Fibroblast of villous mesenchyme (primary cell): Measurements from ENCODE around the gene C1orf198. TPM values are rescaled to one million over a fixed set of nuclear protein-coding genes. Genes with fewer than 3 reads are reported as not detected.
A peak's percentile ranks its signal among the peaks of the same experiment; 100 is the strongest.
"Not testable (repeated sequence)": the region's sequence is repeated elsewhere in the genome, so short reads cannot be mapped to it uniquely, and the experiment has no call there.

ENCODE experiments used
- DNase-seq: peaks from one replicate; pipeline ENCODE4 v3.0.0-alpha.2; 2010; ENCODE audit warnings: low read depth
- H3K4me3 ChIP-seq: 2 replicates; pipeline ENCODE4 v1.5.1; 2011; ENCODE audit warnings: low read depth, mild to moderate bottlenecking, low read length
- total RNA-seq: library from RNA; depleted of rRNA; stranded (reverse); fragments of >200 nt; gene quantifications from 2 replicates; pipeline ENCODE4 v1.2.3, GENCODE V29; 2012
- TF ChIP-seq, protein P1 (sequence below): IDR thresholded peaks from 2 replicates; pipeline ENCODE4 v1.5.1; 2012; ENCODE audit warnings: low read depth, mild to moderate bottlenecking, low read length; ENCODE audit not compliant: insufficient read depth

The C1orf198 gene
- total RNA-seq, 1 donor: 399 TPM

DNA sequence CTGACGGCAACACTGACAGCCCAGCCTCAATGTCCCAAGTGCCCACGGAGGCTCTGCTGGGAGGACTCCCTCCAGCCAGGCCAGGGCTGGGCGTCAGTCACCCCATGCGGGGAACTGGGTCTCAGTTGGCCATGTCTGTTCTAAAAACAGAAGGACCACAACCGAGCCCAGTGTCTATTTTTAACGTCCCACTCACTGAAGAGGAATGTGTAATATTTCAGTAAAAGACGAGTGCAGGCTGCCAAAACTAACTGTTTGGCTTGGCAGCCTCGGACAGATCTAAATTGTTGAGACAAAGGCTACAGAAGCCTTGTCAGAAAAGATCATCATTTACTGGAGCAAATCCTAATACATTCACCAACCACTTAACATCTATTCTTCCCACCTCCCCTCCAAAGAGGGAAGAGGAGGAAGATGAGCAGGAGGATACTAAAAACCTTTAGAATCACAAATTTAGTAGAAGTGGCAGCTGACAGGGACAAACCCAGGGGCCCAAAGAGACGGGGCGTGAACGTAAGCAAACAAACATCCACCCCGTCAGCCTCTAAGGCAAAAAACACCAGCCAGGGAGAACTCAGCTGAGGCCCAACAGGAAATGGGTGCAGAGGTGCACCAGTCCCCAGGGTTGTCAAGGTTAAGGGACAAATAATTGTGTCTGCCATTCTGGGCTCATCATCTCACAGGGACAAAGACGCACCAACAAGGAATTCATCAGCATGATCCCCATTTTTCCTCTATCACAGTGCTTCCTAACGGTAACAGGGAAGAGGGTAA lies 18.7 kb downstream of the C1orf198 start:
- H3K4me3 ChIP-seq: no peak overlapping the region
- TF ChIP-seq, protein P1, sequence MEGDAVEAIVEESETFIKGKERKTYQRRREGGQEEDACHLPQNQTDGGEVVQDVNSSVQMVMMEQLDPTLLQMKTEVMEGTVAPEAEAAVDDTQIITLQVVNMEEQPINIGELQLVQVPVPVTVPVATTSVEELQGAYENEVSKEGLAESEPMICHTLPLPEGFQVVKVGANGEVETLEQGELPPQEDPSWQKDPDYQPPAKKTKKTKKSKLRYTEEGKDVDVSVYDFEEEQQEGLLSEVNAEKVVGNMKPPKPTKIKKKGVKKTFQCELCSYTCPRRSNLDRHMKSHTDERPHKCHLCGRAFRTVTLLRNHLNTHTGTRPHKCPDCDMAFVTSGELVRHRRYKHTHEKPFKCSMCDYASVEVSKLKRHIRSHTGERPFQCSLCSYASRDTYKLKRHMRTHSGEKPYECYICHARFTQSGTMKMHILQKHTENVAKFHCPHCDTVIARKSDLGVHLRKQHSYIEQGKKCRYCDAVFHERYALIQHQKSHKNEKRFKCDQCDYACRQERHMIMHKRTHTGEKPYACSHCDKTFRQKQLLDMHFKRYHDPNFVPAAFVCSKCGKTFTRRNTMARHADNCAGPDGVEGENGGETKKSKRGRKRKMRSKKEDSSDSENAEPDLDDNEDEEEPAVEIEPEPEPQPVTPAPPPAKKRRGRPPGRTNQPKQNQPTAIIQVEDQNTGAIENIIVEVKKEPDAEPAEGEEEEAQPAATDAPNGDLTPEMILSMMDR: no peak
- DNase-seq: peak; percentile 82

DNA sequence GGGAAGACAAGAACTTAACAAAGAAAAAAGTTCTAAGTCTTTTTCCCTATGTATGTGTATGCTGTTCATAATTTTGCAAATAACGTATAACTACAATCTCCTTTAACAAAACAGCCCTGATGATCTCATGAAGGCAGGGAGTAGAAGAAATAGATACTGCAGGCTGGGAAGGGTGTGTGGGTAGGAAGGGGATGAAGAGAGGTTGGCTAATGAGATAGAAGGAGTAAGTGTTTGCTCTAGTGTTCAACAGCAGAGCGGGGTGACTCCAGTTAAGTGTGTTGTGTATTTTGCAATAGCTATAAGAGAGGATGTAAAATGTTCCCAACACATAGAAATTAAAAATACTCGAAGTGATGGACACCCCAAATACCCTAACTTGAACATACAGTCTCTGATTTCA lies 20.1 kb downstream of the C1orf198 start:
- no peak overlapping the region for H3K4me3 ChIP-seq
- TF ChIP-seq, protein P1: no peak
- no peak for DNase-seq

DNA sequence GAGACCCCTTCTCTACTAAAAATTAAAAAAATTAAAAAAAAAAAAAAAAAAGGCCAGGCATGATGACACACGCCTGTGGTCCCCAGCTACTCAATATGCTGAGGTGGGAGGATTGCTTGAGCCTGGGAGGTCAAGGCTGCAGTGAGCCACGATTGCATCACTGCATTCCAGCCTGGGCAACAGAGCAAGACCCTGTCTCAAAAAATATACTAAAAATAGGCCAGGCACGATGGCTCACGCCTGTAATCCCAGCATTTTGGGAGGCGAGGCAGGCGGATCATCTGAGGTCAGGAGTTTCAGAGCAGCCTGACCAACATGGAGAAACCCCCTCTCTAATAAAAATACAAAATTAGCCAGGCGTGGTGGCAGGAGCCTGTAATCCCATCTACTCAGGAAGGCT lies 23.1 kb downstream of the C1orf198 start:
- H3K4me3 ChIP-seq: not testable (repeated sequence)
- peak; percentile 35 for DNase-seq

DNA sequence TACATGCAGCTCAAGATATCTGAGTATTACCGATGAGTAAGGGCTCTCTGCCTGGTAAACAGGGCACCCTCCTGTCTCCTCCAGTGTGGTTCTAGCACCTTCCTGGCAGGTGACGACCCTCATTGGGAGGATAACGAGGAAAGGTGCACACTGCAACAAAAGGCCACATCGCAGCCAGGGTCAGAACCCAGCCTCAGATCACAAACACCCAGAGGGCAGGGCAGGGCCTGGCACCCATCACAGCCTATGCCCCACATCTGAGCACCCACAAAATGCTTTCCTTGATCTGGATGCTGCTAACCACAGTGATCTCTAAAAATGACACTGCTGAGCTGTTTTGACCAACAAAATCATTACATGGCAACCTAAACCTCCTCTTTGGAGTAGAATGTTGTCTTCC lies 23.8 kb downstream of the C1orf198 start:
- no peak overlapping the region for H3K4me3 ChIP-seq
- no peak for DNase-seq
- TF ChIP-seq, protein P1: no peak

DNA sequence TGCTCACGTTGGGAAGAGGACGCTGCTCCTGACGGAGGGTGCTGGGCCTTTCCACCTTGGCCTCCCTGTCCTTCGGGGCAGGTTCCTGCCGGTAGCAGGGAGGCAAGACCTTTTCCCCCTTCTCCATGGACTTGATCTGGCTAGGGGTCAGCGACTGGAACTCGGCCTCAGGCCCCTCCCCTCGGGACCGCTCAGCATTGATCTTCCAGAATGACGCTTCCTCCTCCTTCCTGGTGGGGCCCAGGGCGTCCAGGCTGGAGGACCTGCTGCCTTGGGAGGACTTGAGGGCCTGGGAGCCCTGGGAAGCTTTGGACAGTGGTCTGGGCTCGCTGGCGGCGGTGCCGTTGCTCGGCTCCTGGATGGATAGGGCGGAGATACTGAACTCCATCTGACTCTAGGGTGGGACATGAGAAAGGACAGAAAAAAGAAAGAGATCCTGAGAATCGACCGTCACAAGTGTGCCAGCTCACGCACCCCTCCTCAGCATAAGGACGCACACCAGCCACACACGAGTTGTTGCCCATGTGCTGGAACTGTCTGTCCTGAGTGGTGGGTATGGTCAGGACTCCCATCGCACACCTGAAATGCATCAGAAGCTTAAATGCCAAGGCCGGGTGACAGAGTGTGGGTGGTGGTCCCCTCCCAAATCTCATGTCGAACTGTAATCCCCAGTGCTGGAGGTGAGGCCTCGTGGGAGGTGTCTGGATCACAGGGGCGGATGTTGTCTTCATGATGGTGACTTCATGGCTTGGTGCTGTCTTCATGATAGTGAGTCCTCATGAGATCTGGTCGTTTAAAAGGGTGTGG lies 24.6 kb downstream of the C1orf198 start:
- TF ChIP-seq, protein P1: no peak
- H3K4me3 ChIP-seq: no peak overlapping the region
- DNase-seq: no peak

DNA sequence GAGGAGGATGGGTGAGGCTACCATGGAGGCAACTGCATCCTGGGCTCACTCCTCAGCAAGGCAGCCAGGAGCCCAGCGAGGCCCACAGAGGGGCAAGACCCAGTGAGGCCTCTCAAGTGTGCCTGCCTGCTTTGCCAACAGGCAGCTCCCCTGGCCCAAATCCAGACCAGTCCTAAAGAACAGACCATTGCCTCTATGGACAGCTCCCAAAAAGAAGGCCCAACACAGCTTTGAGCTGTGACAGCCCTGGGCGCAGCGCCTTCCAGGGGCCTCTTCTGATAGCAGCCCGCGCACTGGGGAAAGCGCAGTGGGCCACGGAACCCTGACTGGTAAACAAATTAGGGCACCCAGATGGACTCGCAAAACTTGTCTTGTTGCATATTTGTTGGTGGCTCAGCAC lies 25.5 kb downstream of the C1orf198 start:
- no peak overlapping the region for H3K4me3 ChIP-seq
- TF ChIP-seq, protein P1: no peak
- DNase-seq: no peak

DNA sequence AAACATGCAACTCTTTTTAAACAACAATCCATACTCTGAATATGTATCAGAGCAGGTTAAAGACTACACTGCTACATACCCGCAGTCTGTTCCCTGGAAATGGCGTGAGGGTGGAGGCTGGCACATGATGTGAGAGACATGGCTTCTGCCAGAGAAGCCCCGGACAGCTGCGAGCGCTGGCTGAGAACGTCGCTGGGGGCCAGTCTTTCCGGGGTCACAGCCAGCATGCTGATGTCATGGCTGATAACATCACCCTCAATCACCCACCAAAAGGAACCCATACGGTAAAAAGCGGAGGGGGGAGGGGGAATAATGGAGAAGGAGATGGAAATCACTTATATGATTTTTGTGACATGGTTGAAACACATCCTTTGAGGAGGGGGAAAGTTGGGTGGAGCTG lies 29.1 kb downstream of the C1orf198 start:
- no peak overlapping the region for H3K4me3 ChIP-seq
- DNase-seq: no peak
- TF ChIP-seq, protein P1: no peak
